A549 (cell line): ENCODE data around the gene KIAA1586.

ENCODE experiments used
- HOXB5 ChIP-seq: fragments of 250-450 bp; sonication (Bioruptor Pico); IDR thresholded peaks from 2 replicates; pipeline ENCODE4 v1.5.0; 2020; ENCODE audit warnings: mild to moderate bottlenecking, moderate library complexity
- JUNB ChIP-seq: fragments of >200 bp; sonication (Bioruptor Twin); formaldehyde crosslinking; IDR thresholded peaks from 2 replicates; pipeline ENCODE4 v1.6.1; 2016
- KDM1A ChIP-seq: fragments of 200-600 bp; sonication (generic); IDR thresholded peaks from 2 replicates; pipeline ENCODE4 v1.6.1; 2016; ENCODE audit warnings: low read depth, mild to moderate bottlenecking
- NFE2L2 ChIP-seq: fragments of 150-350 bp; conservative IDR thresholded peaks from 2 replicates; pipeline ENCODE4 v1.6.1; 2014; ENCODE audit warnings: low read length
- TF ChIP-seq, protein P1 (sequence below): fragments of >200 bp; sonication (Bioruptor Twin); formaldehyde crosslinking; IDR thresholded peaks from 3 replicates; pipeline ENCODE4 v1.5.1; 2016
- TF ChIP-seq, protein P2 (sequence below): IDR thresholded peaks from 2 replicates; pipeline ENCODE4 v1.6.1; 2012
- TF ChIP-seq, protein P3 (sequence below): fragments of 150-350 bp; IDR thresholded peaks from 2 replicates; pipeline ENCODE4 v1.6.1; 2014; ENCODE audit warnings: low read depth, mild to moderate bottlenecking, low read length

DNA sequence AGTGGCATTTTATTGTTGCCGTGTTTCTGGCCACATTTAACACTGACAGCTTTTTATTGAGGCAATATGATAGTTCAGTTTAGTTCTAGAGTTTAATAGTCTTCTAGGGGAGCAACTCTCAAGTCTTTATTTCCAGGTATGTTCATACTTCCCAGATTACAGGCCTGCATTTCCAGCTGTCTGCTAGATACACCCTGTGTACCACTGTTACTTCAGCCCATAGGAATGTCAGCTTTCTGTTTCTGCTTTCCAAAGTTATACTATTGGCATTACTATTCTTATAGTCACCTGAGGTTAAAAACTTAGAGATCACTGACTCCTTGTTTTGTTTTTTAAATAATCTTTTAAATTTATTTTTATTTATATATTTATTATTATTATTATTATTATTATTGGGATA, 51.1 kb downstream of the KIAA1586 start:
- TF ChIP-seq NFE2L2 (no peak), JUNB (no peak), HOXB5 (CRISPR knock-in tag) (no peak), KDM1A (no peak)
- TF ChIP-seq, protein P1, sequence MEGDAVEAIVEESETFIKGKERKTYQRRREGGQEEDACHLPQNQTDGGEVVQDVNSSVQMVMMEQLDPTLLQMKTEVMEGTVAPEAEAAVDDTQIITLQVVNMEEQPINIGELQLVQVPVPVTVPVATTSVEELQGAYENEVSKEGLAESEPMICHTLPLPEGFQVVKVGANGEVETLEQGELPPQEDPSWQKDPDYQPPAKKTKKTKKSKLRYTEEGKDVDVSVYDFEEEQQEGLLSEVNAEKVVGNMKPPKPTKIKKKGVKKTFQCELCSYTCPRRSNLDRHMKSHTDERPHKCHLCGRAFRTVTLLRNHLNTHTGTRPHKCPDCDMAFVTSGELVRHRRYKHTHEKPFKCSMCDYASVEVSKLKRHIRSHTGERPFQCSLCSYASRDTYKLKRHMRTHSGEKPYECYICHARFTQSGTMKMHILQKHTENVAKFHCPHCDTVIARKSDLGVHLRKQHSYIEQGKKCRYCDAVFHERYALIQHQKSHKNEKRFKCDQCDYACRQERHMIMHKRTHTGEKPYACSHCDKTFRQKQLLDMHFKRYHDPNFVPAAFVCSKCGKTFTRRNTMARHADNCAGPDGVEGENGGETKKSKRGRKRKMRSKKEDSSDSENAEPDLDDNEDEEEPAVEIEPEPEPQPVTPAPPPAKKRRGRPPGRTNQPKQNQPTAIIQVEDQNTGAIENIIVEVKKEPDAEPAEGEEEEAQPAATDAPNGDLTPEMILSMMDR: no peak
- TF ChIP-seq, protein P2, sequence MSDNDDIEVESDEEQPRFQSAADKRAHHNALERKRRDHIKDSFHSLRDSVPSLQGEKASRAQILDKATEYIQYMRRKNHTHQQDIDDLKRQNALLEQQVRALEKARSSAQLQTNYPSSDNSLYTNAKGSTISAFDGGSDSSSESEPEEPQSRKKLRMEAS: no peak
- TF ChIP-seq, protein P3, sequence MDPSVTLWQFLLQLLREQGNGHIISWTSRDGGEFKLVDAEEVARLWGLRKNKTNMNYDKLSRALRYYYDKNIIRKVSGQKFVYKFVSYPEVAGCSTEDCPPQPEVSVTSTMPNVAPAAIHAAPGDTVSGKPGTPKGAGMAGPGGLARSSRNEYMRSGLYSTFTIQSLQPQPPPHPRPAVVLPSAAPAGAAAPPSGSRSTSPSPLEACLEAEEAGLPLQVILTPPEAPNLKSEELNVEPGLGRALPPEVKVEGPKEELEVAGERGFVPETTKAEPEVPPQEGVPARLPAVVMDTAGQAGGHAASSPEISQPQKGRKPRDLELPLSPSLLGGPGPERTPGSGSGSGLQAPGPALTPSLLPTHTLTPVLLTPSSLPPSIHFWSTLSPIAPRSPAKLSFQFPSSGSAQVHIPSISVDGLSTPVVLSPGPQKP: no peak
